NCI-H2227 (cell line): ENCODE results near the gene PATZ1.

Source experiments
- DNase-seq: peaks from one replicate; lab custom pipeline; 2025; ENCODE audit not compliant: unreplicated experiment; lab: John Stamatoyannopoulos, UW

PATZ1 gene

DNA sequence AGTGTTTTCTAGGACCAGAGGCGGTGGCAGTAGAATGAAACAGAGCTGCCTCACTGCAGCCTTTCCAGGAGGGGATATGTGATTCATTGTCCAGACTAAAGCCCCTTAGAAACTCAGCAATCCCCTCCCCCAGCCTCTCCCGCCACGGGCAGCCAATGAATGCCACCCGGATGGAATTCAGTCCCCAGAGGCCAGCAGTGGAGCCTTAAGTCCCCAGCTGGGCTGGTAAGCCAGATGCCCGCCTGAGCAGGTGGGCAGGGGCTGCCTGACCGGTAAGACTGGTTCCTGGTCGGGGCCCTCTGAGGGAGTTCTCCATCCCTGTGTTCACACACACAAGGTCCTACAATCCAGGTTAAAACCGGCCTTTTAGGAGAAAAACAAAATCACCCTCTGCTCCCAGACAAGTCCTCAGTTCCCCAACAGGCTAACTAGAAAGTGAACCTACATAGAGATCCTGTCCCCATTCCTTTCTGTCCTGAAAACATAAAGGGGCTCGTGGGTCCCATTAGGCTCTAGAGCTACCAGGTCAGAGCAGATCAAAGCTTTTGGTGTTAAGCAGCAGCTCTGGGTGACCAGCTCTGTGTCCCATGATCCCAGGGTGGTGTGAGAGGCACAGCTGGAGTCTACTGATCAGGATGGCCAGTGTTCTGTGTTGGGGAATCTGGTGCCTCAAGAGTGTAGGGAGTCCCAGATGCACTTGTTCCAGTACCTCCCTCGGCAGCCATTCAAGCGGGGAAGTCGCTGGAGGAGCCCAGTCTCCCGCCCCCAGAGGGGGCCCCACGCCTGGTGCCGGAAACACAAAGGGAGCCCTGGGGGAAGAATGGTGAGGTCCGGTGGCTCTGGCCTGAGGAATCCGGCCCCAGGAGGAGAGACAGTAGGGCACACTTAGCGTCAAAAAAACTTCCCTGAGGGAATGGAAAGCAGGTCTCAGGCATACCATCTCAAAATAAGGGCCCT is 2.6 kb downstream of the PATZ1 start:
- peak; percentile 27 for DNase-seq

DNA sequence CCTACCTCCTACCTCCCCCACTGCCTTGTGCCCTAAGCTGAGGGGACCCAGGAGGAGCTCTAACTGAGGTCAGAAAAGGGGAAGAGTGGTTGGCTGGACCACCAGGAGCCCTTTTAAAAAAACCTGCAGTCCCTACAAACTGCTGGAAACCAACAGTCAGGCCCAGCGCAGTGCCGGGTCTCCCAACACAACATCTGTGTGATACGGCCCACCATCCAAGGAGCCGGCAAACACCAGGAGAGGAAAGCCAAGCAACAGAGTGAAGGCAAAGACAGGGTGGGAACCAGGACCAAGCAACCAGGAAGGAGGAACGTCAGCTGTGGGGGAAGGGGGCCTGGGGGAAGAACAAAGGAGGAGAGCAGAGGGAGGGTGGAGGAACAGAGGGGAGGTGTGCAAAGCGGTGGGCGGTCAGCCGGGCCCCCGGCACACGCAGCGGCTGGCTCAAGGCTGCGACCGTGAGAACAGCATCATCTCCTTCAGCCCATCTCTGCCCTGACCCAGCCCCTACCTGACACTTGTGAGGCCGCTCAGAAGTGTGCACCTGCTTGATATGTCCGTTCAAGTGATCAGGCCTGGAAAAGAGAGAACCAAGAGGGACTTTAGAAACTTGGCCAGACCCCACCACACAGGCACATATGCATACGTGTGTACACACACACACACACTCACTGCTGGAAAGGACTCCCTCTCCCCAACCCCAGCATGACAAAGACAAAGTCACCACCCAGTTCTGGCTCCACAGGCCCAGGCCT is 3.6 kb downstream of the PATZ1 start:
- DNase-seq: peak; percentile 24

DNA sequence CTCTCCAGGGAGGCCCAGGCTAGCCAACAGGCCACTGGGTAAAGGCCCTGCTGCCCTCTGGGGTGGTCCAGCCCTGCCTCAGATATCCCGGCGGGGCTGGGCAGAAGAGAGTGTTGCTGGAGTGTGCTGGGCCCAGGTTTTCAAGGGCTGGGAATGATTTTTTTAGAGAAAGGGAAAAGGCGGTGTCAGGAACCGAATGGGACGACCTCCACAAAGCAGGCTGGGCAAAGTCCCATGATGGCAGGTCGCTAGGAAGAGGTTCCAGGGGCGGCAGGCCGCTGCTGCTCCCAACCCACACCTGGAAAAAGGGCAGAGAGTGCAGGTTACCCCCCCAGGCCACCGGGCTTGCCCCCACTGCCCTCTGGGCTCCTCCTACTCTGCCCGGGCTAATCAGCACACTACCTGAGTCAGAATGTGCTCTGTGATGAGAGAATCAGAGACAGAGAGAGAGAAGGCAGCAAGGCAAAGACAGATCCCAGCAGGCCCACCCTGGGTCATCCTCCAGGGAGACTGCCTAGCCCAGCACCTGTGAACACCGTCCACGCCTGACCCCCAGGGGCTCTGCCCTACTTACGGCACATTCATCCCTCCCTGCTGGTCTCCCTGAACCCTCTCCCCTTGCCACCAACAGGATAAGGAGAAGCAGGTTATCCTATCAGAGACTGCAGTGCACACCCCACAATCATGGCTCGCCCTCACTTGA is 4.6 kb downstream of the PATZ1 start:
- DNase-seq: no peak

DNA sequence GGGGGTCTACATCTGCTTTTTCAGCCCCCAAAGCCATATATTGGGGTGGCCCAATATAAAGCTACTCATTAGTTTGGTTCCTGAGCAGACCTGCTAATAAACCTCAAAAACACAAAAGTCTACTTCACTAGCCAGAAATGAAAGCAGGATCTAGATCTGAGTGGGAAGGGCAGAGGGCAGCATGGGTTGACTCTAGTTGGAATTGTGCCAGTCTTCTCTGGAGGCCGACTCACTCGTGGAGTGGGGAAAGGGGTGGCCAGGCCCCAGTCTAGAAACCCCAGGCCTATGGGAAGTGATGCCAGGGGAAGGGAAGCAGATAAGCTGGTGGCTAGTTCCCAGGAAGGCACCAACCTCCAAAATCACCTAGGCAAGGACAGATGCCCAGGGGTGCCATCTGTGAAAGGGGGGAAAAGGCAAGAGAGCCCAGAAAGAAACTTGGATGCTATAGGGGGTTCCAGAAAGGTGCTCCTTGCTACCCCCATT is 5.3 kb downstream of the PATZ1 start:
- DNase-seq: no peak

DNA sequence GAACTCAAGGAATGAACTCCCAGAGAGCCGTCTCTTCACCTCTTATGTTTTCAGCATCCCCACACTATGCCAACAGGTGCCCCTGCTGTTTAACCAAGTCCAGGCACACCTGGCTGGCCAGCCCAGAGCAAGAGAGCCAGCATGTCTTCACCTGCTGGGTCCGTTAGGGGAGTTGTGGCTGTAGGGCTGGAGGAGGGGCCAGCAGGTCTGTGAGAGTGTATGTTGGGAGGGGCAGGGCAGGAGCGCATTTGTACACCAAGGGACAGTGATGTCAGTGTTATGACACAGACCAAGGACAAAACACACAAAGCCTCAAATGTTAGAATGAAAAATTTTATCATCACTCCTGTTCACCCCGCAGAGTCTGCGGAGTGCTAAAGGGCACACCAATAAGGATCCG is 5.8 kb downstream of the PATZ1 start:
- DNase-seq: no peak

DNA sequence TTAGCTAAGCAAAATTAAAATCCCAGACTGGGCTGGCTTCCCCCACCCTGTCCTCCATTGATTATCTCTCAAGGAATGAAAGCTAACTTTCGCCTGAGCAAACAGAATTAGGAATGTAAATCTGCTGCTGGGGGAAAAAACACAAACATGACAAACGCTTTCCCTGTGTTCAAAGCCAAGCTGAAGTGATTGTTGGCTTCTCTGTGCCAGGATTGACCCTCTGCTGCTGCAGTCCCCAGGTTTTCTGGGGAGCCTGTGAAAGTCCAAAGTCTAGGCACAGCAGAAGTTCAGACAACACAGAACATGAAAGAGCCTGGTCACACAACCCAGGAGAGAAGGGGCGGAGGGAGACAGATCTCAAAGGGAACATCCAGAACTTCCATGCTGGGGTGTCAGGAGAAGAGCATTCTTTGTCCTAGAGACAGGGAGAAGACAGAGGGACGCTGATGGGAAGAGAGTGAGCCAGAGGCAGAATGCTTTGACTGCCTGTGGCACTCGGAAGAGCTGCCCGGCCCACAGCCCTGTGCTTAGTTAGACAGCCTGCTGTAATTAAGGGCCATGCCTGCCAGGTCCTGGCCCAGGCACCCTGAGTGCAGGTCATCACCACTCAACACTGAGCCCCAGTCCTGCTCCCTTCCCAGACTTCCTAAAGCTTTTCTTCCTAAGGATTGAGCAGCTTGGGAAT is 6.9 kb downstream of the PATZ1 start:
- no peak for DNase-seq

DNA sequence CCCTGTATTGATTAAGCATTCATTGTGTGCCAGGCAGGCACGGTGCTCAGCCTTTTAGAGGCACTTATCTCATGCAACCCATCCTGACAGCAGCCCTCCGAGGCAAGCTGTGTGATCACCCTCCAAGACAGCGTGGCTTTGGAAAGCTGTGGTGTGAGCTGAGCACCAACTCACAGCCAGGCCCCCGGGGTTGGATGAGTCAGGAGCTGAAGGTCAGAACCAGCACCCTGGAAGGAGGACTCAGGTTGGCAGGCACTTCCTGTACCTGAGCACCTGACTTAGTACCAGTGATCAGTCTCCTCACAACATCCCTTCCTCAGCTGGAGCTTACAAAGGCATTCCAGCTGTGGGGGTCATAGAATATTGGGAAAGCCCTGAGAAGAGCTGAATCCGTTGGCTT is 9.0 kb downstream of the PATZ1 start:
- no peak for DNase-seq

DNA sequence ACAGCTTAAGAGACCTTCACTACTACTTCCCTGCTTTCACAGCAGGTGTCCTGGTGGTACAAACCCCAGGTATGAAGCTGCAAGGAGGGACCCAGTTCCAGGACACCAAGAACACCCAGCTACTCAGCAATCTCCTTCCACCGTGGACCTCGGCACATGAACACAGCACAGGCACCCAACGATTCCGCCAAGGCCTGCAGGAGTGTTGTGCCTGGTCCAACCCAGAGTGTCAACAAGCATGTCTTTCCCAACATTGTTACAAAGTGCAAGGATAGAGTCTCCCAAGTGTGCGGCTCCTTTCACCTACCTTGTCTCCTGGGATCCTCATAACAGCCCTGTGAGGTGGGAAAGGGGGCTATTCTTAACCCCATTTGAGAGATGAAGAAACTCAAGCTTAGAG is 11.8 kb downstream of the PATZ1 start:
- no peak for DNase-seq

DNA sequence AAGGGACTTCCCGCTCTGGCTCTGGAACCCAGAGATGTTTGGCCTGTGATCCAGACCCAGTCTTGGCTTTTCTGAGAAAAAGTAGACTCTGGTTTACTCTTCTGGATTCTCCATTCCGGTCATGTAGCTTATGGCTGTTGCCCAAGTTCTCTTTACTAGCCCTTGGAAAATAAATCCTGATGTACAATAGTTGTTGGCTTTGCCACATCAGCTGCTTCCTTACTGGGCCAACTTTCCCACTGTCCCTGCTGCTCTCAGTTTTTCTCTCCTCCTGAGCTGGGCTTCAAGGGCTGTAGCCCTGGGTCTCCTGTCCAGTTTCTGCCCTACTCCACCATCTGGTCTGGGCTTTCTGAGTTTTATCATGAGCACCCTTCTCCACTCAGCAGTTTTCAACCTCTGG is 12.5 kb downstream of the PATZ1 start:
- no peak for DNase-seq

DNA sequence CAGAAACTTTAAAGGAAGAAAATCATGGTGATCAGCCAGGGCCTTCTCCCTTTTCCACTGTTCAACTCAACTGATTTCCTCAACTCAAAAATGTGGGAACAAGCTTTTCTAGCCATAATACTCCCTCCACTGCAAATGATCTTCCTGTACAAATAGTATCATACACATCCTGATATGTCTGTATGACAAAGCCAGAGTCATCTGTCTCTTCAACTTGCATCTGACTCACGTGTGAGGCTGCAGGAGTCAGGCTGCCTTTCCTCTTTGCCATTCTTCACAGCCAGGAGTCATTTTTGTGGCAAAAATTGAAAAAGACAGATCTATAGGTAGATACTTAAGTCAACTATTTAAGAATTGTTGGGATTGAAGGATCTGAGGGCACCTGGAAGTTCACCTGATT is 13.3 kb downstream of the PATZ1 start:
- no peak for DNase-seq

DNA sequence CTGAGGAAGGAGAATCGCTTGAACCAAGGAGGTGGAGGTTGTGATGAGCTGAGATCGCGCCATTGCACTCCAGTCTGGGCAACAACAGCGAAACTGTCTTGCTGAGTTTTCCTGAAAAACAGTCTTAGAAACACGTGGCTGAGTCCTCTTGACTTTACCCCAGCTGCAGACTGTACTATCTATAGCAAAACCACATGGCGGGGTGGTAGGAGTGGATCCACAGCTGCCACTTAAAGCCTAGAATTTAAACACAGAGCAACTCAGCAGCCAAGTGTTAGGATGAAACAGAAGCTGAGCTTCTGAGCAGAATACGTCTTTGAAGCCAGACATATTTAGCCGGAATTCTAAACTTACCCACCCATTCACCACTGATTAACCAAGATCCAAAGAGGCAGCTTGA is 14.1 kb downstream of the PATZ1 start:
- DNase-seq: no peak

DNA sequence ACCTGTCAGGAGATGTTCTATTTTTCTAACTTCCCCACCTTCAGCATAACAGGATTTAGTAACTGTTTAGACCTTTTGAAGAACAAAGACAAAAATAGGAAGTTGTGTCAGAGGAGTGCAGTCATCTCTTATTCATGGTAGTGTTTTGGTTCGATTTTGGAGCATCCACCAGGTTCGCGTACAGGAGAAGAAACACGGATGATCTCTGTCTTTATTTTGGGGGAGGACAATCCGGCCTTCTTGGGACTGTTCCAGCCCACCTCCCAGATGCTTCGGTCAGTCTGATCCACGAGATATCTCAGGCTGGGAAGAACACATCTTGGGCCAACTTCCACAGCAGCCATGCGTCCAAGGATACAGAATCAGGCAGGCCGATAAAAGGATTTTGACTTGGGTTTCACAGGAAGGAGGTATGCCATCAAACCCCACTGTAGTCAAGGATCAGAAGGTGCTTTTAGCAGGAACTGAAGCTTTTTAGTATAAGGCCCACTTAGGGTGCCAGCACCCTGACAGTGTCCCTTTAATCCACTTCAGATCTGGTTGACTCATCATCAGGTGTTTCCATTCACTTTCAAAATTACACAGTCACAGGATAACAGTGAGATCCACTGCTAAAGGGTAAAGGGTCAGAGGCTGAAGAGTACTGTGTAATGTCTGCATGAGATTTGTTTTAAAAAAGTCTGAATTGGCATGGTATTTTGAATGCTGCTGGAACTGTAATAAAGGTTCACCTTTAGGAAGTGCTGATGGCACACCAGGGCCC is 16.5 kb downstream of the PATZ1 start:
- no peak for DNase-seq

DNA sequence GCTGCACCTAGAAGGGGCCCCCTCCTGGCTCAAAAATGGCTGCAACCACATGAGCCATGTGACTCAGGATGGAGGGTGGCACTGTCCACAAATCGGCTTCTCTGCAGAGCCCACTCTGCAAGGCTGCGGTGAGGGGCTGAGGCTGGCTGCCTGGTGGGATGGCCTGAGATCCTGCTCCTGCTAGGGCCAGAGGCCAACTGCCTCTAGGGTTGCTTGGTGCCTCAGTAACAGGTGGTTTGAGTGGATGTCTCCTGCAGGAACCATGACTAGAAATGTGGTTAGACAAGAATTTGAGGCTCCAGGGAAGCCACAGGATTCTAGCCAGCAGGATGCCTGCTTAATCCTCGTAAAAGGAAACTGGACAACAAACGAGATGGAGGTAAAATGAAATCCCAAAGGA is 17.1 kb downstream of the PATZ1 start:
- DNase-seq: no peak

DNA sequence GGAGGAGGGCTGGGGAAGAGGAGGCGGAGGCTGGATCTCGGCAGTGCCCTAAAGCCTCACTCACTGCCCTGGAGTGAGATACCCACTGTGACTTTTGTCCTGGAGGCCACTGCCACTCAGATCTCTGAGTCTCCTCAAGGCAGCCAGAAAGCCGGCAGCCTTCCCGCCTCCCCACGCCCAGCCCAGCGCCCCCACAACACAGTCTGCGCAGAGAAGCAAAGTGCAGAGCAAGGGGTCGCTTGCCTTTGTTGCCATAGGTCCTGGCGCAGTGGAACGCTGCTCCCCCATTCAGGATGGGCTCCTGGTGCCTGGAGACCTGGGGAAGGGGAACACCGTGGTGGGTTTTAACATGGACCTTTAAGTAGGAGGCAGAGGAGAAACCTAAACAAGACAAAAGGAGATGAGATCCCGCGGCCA is 17.6 kb downstream of the PATZ1 start:
- no peak for DNase-seq

DNA sequence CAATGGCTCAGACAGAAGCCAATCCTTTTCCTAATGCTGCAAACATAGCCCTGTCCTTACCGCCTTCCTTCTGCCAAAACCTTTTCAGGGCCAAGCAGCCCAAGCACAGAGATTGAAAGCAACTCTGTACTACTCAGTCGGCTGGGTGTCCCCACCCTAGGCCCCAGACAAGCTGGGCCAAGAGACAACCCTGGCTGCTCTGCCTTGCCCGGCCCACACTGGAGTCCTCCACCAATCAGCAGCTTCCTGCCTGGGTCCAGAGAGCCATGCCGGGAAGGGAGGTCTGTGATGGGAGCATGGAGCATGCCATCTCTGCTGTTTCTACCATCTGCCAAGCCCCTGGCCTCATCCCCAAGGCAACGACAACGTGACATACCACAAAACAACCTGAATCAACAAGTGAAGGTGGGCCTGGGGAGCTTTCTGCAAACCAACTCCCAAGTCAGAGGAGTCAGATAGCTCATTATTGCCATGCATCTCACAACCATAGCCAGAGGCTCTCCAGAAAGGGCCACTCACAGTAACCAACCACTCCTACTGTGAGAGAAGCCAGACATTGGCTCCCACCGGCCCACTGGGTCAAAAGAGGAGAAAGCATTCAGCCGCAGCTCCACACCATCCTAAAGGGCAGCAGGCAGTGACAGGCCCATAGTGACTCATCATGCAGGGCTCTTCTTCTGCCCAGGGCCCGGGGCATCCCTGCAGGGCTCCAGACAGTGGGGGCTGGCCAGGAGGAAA is 18.2 kb downstream of the PATZ1 start:
- no peak for DNase-seq

DNA sequence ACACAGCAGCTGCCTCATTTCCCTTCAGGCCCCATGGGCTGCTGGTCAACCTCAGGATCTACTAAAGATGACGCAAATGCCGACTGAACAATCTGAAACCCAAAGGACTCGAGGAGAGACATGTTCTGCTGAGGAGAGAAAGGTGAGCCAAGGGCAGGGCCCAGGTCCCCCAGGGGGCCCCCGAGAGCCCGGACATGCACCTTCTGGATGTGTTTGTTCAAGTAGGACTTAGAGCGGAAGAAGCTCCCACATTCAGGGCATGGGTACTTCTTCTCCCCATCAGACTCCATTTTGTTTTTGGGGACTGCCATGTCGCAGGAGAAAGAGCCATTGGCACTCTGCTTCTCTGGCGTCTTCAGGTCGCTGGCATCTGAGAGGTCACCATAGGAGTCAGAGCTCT is 19.3 kb downstream of the PATZ1 start:
- no peak for DNase-seq

DNA sequence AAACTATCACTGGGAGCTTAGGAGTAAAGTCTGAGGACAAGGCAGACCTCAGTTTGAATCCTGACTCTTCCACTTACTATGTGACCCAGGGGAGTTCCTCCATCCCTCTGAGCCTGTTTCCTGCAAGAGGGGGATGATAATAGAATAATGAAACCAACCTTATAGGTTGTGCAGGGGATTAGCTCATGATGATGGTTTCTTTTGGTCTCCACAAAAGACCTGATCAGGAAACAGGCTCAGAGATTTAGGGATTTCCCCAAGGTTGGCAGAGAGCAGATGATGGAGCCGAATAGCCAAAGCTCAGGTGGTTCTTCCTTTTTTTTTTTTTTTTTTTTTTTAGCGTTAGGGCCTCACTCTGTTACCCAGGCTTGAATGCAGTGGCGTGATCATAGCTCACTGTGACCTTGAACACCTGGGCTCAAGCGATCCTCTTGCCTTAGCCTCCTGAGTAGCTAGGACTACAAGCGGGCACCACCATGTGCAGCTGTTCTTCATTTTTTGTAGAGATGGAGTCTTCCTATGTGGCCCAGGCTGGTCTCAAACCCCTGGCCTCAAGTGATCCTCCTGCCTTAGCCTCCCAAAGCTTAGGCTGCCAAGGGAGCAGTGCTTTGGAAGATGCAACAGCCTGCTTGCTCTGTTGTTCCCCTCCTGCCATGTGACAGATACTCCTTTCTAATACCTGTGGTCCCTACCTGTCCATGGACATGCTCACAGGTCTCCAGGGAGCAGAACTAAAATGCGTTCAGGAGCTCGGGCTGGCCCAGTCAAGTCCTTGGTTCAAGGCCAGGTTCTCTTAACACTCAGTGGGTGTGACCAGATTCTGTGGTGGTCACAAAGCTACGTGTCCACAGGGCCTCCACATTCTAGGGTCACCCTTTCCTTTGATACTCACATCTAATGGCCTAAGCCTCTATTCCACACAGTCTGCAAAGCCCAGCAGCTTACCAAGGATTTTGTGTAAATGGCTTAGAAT is 22.3 kb downstream of the PATZ1 start:
- no peak for DNase-seq

DNA sequence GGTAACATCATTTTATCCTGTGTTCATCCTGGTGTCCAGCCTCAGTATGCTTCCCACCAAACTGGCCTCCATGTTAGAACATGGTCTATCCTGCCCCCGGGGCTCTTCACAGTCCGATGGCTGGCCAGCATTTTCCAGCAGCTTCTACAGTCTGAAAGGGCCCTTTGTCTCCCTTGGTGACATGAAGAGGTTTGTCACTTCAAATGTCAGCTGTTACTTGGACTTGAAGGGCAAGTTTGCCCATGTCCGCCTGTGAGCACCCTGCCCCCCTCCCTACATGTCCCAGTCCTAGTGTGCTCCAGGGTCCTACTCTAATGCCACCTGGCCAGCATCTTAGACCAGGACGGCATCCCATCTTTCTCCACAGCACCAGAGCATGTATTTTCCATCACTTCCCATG is 24.7 kb downstream of the PATZ1 start:
- no peak for DNase-seq
